Activated B cell treated with CpG ODN at 0.5 μM for 24 hours (primary cell): Measurements from ENCODE around the gene SPART. TPM values are rescaled to one million over a fixed set of nuclear protein-coding genes. Genes with fewer than 3 reads are reported as not detected.

Experiments used
- ATAC-seq: fragments of 200-7000 bp; cut with Tn5 transposase; one replicate; pipeline ENCODE4 v1.10.0; 2021; ENCODE audit warnings: low read depth, mild to moderate bottlenecking, moderate library complexity
- CTCF ChIA-PET: fragments of 350-600 bp; sonication (Branson Sonifier 250); formaldehyde crosslinking; loops from one replicate; lab custom pipeline; 2021; ENCODE audit warnings: antibody characterized with exemption; lab: Charles Lee
- POLR2A ChIA-PET: fragments of 350-600 bp; sonication (Branson Sonifier 250); formaldehyde crosslinking; loops from one replicate; lab custom pipeline; 2021; ENCODE audit warnings: antibody characterized with exemption; lab: Charles Lee
- DNase-seq: peaks from one replicate; pipeline ENCODE4 v3.0.0; 2022
- H3K27ac Mint-ChIP-seq: one replicate; pipeline ENCODE4 v1.8.0; 2020; ENCODE audit warnings: mixed read lengths
- H3K27me3 Mint-ChIP-seq: one replicate; pipeline ENCODE4 v1.8.0; 2021; ENCODE audit warnings: mixed read lengths
- H3K36me3 Mint-ChIP-seq: one replicate; pipeline ENCODE4 v1.8.0; 2021; ENCODE audit warnings: low read depth, mixed read lengths
- H3K4me1 Mint-ChIP-seq: one replicate; pipeline ENCODE4 v1.8.0; 2021; ENCODE audit warnings: mixed read lengths
- H3K4me3 Mint-ChIP-seq: one replicate; pipeline ENCODE4 v1.8.0; 2020; ENCODE audit warnings: mild to moderate bottlenecking, mixed read lengths
- H3K9me3 Mint-ChIP-seq: one replicate; pipeline ENCODE4 v1.8.0; 2020; ENCODE audit warnings: mixed read lengths
- CTCF ChIP-seq: fragments of 200-600 bp; IDR thresholded peaks from one replicate; pipeline ENCODE4 v1.8.0; 2022; ENCODE audit warnings: antibody characterized with exemption, mild to moderate bottlenecking
- intact Hi-C: fragments of 100-400 bp; cut with micrococcal nuclease; formaldehyde crosslinking; loops from one replicate; pipeline ENCODE4 v1.15.1; 2024
- total RNA-seq: library from RNA; stranded (reverse); gene quantifications from 2 replicates; pipeline ENCODE4 v1.2.3, GENCODE V29; 2022

The SPART gene
- total RNA-seq: 17.2 and 19.8 TPM in 2 replicates

- H3K27me3 Mint-ChIP-seq: peaks cover 10% of the 10 kb centered on the region
- CTCF ChIA-PET: interaction anchor here (0.6 to 2.2 kb wide), 4 partner anchors 49 to 390 kb away, joined by 3 to 22 read pairs (median 4); no protein-coding TSS in a partner anchor
- DNase-seq: peak; percentile 74
- peak within 1 kb of the TSS; percentile 90 for H3K27ac Mint-ChIP-seq
- H3K4me1 Mint-ChIP-seq: peaks cover 26% of the 10 kb centered on the region
- H3K9me3 Mint-ChIP-seq: no peaks in the 10 kb centered on the region
- intact Hi-C loops: loop anchor here (1.0 to 5.0 kb wide), 6 partner anchors 49 to 713 kb away; partner anchors contain the start of genes CCDC169 and SUPT20H
- peak; percentile 90 for TF ChIP-seq CTCF
- peaks cover 4% of the 10 kb centered on the region for H3K36me3 Mint-ChIP-seq
- POLR2A ChIA-PET: interaction anchor here (0.6 to 1.3 kb wide), 3 partner anchors 84 to 654 kb away, joined by 4 to 8 read pairs (median 5); partner anchors contain the start of gene EXOSC8
- ATAC-seq: peak; percentile 90
- peak within 1 kb of the TSS; percentile 92 for H3K4me3 Mint-ChIP-seq
Observed at GRCh38 chr13:36346222-36347083, at the start of gene SPART. Gene SPART (minus strand): TSS chr13:36346394. CDS start chr13:36335830, 10,564 bp downstream.

- Mint-ChIP-seq H3K36me3 (no peaks in the 10 kb centered on the region), H3K27me3 (no peaks in the 10 kb centered on the region), H3K27ac (no peak overlapping the region), H3K4me3 (no peak overlapping the region), H3K9me3 (peaks cover 3% of the 10 kb centered on the region), H3K4me1 (no peaks in the 10 kb centered on the region)
- no peak for ATAC-seq
- intact Hi-C loops: loop anchor here (1.0 kb wide), 1 partner anchor 113 kb away; no protein-coding TSS in a partner anchor
- CTCF ChIA-PET: interaction anchor here (0.6 kb wide), 1 partner anchor 49 kb away, joined by 3 read pairs; the partner anchor contains the start of gene SPART
- no peak for DNase-seq
- POLR2A ChIA-PET: no interaction called here
- TF ChIP-seq CTCF: no peak
Observed at GRCh38 chr13:36395280-36395679, 49.1 kb upstream of the SPART start.

GRCh38 chr13:36385489-36385888 lies 39.3 kb upstream of the SPART start:
- intact Hi-C loops: no loop called here
- DNase-seq (no peak), ATAC-seq (no peak)
- Mint-ChIP-seq H3K36me3 (no peaks in the 10 kb centered on the region), H3K27ac (no peak overlapping the region), H3K4me1 (no peaks in the 10 kb centered on the region), H3K9me3 (no peaks in the 10 kb centered on the region), H3K27me3 (peaks cover 8% of the 10 kb centered on the region), H3K4me3 (no peak overlapping the region)
- CTCF ChIA-PET: no interaction called here
- TF ChIP-seq CTCF: no peak
- POLR2A ChIA-PET: no interaction called here

- POLR2A ChIA-PET: interaction anchor here (0.7 kb wide), 1 partner anchor 68 kb away, joined by 5 read pairs; no protein-coding TSS in a partner anchor
- no peak overlapping the region for H3K4me3 Mint-ChIP-seq
- TF ChIP-seq CTCF: no peak
- CTCF ChIA-PET: no interaction called here
- H3K4me1 Mint-ChIP-seq: no peaks in the 10 kb centered on the region
- no peak overlapping the region for H3K27ac Mint-ChIP-seq
- H3K27me3 Mint-ChIP-seq: peaks cover 8% of the 10 kb centered on the region
- no peak for ATAC-seq
- no peak for DNase-seq
- H3K9me3 Mint-ChIP-seq: no peaks in the 10 kb centered on the region
- intact Hi-C loops: no loop called here
- no peaks in the 10 kb centered on the region for H3K36me3 Mint-ChIP-seq
Observed at GRCh38 chr13:36382030-36382429, 35.8 kb upstream of the SPART start.

GRCh38 chr13:36377826-36378468 lies 31.8 kb upstream of the SPART start:
- no peaks in the 10 kb centered on the region for H3K36me3 Mint-ChIP-seq
- no peaks in the 10 kb centered on the region for H3K4me1 Mint-ChIP-seq
- H3K4me3 Mint-ChIP-seq: no peak overlapping the region
- DNase-seq: no peak
- CTCF ChIA-PET: no interaction called here
- no peak for TF ChIP-seq CTCF
- no peaks in the 10 kb centered on the region for H3K9me3 Mint-ChIP-seq
- ATAC-seq: no peak
- POLR2A ChIA-PET: no interaction called here
- peaks cover 4% of the 10 kb centered on the region for H3K27me3 Mint-ChIP-seq
- intact Hi-C loops: no loop called here
- H3K27ac Mint-ChIP-seq: no peak overlapping the region
